T-helper 9 cell (primary cell): ENCODE data around the gene CTIF.
A peak's percentile ranks its signal among the peaks of the same experiment; 100 is the strongest.

Source experiments
- DNase-seq: peaks from one replicate; pipeline ENCODE4 v3.0.0-alpha.2; 2020

The CTIF gene

DNA sequence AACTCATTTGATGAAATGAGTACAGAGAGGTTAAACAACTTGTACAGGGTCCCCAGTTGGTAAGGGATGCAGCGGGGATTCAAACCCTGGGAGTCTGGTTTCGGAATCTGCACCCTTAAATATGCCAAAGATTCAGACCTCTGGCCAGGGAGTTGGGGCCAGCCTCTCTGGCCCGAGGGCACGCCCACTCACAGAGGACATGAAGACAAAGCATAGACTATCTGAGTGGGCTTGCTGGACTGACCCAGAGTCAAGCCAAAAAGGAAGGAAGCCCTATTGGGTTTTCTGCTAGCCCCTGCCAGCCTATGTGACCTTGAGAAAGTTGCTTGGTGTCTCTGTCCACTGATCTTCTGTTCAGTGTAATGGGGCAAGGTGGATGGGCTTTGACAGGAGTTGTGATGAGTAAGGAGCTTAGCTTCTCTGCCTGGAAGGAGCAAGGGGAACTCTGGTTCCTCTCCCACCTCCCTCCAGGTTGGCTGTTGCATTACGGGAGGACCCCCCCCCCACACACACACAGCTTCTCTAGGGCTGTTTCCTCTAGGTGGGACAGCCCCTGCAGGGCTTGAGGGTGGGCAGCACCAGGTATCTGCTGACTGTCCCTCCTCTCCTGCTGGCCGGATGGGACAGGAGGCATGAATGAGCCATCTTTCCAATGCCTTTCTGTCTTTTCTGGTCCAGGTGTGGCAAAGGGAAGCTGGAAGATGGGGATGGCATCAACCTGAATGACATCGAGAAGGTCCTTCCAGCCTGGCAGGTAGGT is 131.3 kb downstream of the CTIF start:
- DNase-seq: no peak

GRCh38 chr18:48670751-48671560 is 132.1 kb downstream of the CTIF start:
- no peak for DNase-seq

GRCh38 chr18:48671561-48671945 is 132.7 kb downstream of the CTIF start:
- no peak for DNase-seq

DNA sequence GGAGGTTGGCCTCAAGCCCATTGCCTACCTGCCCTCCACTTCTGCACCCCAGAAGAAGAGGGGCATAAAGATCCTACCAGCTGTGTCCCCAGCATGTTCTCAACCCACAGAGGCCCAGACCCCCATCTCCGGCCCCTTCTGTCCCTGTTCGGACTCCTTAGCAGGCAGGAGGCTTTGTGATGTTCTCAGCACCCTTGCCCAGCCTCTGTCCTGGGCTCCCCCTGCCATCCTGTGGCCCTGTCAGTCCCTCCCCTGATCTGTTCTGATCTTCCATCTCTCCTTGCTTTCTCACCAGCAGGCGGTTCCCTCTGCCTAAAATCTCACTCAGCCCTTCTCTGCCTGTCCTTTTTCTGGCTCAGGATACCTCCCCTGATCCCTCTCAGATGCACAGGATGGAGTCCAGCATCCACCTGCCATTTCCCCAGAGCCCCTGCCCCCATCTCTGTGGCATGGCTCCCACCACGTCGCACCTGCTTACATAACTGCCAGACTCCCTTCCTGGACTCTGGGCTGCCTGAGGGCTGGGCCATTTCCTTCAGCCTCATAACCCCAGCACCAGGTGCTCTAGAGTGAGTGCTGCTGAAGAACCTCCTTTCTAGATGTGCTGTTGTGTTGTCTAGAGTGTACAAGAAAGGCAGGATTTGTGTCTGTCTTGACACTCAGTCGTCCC is 134.0 kb downstream of the CTIF start:
- no peak for DNase-seq

GRCh38 chr18:48673456-48673852 is 134.6 kb downstream of the CTIF start:
- DNase-seq: no peak

- no peak for DNase-seq
Observed at GRCh38 chr18:48673853-48674721, 135.3 kb downstream of the CTIF start.

DNA sequence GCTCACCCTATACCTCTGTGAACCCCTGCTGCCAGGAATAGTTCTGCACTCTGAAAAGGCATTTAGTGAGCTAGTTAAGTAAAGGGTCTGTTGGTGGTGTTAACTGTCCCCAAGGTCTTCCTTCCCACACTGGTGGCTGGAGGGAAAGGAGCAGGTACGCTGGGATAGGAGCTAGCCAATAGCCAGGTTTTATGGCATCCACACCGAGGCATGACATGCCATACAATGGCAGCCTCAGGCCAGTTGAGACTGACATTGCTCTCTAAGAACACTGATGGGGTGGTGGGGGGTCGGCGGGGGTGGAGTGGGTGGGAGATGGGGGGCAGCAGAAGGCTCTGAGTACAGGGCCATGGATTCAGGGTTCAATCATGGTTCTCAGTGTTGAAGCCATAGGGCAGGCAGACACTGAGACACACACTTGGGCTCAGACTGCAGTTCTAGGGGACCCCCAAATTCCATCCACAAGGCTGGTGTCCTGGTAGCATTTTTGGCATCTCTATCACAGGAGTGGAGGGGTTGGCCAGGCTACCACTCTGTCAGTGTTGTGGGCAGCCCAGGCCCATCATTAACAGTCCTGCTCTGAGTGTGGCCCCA is 136.0 kb downstream of the CTIF start:
- DNase-seq: no peak

DNA sequence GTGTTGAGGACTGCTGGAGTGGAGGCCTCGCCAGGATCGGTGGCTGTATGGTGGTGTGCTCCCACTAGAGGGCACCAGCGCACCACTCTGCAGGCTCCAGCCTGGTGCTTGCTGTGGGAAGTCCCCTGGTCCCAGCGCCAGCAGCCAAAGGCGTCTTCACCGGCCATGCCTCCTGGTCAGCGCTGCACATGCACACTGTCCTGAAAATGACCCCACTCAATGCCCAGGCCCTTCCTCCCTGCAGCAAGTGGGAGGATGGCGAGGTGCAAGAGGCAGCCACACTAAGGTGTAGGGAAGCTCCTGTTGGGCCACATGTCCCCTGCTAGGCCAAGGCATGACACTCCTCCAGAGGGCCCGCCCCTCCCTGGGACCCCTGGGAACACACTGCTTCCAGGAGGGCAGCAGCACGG is 136.5 kb downstream of the CTIF start:
- peak; percentile 80 for DNase-seq

DNA sequence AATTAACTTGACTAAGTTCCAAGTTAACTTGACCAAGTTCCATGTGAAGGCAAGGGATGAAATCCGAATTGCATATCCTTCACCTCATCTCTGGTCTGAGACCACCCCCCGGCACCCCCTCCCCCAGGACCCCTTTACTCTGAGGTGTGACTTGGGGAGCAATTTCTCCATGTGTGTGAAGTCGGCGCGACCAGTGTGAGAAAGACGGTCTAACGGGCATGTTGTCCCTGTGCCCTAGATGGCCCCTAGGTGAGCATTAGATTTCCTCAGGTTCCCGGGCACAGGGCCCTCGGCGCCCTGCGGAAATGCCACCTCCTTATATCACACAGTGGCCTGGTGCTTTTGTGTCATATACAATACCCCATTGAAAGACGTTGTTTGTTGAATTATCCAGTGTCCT is 137.1 kb downstream of the CTIF start:
- no peak for DNase-seq

DNA sequence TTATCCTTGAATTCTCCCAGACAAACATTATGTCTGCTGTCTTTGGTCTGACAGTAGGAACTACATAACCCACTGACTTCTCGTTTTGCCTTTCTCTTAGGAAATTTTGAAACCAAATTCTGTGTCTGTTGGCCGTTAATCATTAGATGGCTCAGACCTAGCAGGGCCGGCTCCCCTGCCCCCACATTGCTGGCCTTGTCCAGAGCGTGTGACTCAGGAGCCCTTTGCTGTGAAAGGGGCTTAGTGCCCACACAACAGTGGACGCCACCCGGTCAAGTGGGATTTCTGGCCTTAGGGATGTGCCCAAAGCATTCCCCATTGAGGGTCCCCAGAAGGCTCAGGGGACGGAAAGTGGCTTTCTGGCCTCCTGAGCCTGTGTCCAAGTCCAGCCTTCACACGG is 137.5 kb downstream of the CTIF start:
- DNase-seq: no peak

- DNase-seq: peak; percentile 59
Observed at GRCh38 chr18:48676756-48677368, 138.0 kb downstream of the CTIF start.

GRCh38 chr18:48678237-48679115 is 139.6 kb downstream of the CTIF start:
- DNase-seq: no peak

- DNase-seq: no peak
Observed at GRCh38 chr18:48679236-48679635, 140.4 kb downstream of the CTIF start.

DNA sequence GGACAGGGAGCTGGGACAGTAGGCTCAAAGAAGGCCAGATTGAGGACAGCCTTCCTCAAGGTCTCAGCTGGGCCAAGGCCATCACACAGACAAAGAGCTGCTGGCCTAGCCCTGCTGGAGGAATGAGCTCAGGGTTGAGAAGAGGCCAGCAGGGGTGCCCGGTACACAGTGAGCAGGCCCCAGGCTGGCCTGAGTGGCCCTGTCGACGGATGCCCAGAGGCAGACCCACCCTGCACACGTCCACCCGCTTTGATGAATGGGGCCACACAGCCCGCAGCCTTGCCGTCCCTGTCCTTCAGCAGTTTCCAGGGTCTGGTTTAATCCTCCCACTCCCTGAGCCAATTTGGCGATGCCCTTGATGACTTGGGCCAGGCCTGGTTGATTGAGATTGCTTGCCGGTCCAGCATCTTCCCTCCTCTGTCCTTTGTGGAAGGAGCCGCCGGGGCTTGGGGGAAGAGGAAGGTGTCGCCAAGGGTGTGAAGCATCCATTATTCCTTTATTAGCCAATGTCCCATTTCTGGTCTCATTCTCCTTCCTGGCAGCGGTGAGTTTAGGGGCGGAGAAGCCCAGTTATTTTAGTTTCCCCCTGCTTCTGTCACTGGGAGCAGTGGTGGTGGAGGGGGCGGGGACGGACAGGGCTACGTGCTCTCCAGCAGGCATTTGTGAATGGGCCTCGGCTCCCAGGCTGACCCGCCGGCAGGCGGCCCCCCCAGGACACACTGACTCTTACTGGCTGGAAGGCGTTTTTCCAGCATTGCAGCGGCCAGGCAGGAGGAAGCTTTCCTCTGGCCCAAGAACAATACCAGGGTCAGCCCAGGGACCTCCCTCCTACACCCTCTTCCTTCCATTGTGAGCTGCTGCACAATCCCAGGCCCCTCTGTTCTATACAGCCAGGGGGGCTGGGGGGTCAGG is 141.8 kb downstream of the CTIF start:
- no peak for DNase-seq

- no peak for DNase-seq
Observed at GRCh38 chr18:48682768-48683167, 143.9 kb downstream of the CTIF start.

GRCh38 chr18:48683197-48683596 is 144.4 kb downstream of the CTIF start:
- DNase-seq: no peak

- no peak for DNase-seq
Observed at GRCh38 chr18:48683661-48684060, 144.8 kb downstream of the CTIF start.

GRCh38 chr18:48687346-48688042 is 148.7 kb downstream of the CTIF start:
- DNase-seq: no peak

DNA sequence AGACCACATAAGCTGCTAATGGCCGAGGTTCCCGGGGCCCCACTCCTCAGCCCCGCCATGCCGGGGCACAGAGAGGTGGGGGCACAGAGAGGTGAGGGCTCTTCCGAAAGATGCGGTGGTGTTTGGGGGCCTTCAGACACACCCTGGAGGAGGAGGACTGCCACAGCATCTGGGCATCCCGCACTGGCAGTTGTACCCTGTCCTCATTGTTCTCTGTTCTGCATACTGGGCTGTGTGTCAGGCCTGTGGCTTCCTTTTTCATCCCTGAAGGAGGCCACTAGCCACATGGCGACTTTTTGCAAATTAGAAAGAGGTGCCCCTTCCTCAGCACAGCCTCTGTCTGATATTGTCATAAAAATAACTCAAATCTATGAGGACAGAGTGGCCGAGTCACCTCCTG is 150.1 kb downstream of the CTIF start:
- no peak for DNase-seq
